HL-60 (cell line): Measurements from ENCODE around the gene TRABD.

Experiments used
- CTCF ChIP-seq: IDR thresholded peaks from one replicate; pipeline ENCODE4 v1.5.1; 2011; ENCODE audit warnings: low read length, control low read depth, inconsistent platforms; ENCODE audit not compliant: insufficient read depth
- GABPA ChIP-seq: IDR thresholded peaks from 2 replicates; pipeline ENCODE4 v1.6.1; 2012; ENCODE audit warnings: low read depth
- POLR2AphosphoS5 ChIP-seq: IDR thresholded peaks from 2 replicates; pipeline ENCODE4 v1.6.1; 2012; ENCODE audit warnings: low read depth
- SPI1 ChIP-seq: IDR thresholded peaks from 2 replicates; pipeline ENCODE4 v1.6.1; 2012; ENCODE audit warnings: low read depth, mild to moderate bottlenecking, borderline replicate concordance
- TF ChIP-seq, protein P1 (sequence below): IDR thresholded peaks from 2 replicates; pipeline ENCODE4 v1.6.1; 2012; ENCODE audit warnings: low read depth; ENCODE audit not compliant: insufficient replicate concordance

DNA sequence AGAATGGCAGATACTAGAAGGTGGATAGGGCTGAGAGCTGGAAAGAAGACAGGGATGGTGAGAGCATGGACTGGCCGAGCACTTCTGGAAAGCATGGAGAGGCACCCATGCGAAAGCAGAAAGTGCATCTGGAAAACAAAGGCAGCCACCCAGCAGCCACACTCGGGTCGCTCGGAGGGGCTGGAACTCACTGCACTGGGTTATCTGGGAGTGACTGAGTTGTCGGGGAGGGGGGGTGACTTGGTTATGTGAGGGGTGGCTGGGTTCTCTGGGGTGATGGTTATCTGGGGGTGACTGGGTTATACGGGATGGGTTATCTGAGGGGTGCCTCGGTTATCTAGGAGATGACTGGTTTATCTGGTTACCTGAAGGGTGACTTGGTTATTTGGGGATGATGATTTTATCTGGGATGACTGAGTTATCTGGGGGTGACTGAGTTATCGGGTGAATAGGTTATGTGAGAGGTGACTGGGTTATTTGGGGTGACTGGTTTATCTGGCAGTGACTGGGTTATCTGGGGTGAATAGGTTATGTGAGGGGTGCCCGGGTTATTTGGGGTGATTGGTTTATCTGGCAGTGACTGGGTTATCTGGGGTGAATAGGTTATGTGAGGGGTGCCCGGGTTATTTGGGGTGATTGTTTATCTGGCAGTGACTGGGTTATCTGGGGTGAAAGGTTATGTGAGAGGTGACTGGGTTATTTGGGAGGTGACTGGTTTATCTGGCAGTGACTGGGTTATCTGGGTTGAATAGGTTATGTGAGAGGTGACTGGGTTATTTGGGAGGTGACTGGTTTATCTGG, 17.8 kb upstream of the TRABD start:
- TF ChIP-seq CTCF, result no peak
- TF ChIP-seq, protein P1, sequence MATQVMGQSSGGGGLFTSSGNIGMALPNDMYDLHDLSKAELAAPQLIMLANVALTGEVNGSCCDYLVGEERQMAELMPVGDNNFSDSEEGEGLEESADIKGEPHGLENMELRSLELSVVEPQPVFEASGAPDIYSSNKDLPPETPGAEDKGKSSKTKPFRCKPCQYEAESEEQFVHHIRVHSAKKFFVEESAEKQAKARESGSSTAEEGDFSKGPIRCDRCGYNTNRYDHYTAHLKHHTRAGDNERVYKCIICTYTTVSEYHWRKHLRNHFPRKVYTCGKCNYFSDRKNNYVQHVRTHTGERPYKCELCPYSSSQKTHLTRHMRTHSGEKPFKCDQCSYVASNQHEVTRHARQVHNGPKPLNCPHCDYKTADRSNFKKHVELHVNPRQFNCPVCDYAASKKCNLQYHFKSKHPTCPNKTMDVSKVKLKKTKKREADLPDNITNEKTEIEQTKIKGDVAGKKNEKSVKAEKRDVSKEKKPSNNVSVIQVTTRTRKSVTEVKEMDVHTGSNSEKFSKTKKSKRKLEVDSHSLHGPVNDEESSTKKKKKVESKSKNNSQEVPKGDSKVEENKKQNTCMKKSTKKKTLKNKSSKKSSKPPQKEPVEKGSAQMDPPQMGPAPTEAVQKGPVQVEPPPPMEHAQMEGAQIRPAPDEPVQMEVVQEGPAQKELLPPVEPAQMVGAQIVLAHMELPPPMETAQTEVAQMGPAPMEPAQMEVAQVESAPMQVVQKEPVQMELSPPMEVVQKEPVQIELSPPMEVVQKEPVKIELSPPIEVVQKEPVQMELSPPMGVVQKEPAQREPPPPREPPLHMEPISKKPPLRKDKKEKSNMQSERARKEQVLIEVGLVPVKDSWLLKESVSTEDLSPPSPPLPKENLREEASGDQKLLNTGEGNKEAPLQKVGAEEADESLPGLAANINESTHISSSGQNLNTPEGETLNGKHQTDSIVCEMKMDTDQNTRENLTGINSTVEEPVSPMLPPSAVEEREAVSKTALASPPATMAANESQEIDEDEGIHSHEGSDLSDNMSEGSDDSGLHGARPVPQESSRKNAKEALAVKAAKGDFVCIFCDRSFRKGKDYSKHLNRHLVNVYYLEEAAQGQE, result no peak
- TF ChIP-seq GABPA, result no peak
- no peak for TF ChIP-seq POLR2AphosphoS5
- no peak for TF ChIP-seq SPI1
